NAMALWA (cell line): ENCODE results near the gene ZNF790.
A peak's percentile ranks its signal among the peaks of the same experiment; 100 is the strongest.

Experiments
- DNase-seq: peaks from one replicate; pipeline ENCODE4 v3.0.0-alpha.2; 2015; ENCODE audit warnings: low spot score

The ZNF790 gene

GRCh38 chr19:36772311-36773222, 65.6 kb downstream of the ZNF790 start, which contains the start of gene ZNF850:
TSS of gene ZNF850 (minus strand) at chr19:36772807. CDS start at chr19:36762606, 10,201 bp downstream.
- DNase-seq: peak; percentile 95

- DNase-seq: peak; percentile 32
These were observed 66.6 kb downstream of the ZNF790 start for GRCh38 chr19:36771261-36772231.
